ENCODE results near the gene ARL8A.

The ARL8A gene

DNA sequence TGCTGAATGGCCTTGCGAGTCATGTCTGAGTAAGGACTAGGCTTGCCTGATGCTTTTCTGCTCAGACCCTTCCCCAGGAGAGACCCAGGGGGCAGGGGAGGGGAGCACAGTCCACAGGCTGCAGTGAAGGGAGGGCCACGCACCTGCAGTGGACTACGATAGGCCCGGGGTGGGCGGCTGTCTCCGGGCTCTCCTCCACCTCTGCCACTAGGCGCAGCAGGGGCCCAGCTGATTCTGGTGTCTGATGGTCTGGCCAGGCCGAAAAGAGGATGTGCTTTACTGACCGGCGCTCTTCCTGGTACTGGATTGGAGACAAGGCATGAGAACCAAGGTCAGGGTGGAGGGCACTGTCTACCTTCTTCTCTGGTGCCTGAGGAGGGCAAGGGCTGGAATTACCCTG lies 7.9 kb upstream of the ARL8A start:
- DNase-seq (ENCODE audit: extremely low read depth, low read depth) = no peak
- no peak for TF ChIP-seq CTCF (IDR thresholded peaks at IDR 0.05; ENCODE audit: low read depth, low read length)

GRCh38 chr1:202151045-202151444 lies 6.5 kb upstream of the ARL8A start:
- no peak for TF ChIP-seq CTCF (IDR thresholded peaks at IDR 0.05; ENCODE audit: low read depth, low read length)
- DNase-seq (ENCODE audit: extremely low read depth, low read depth) = no peak

- no peak for DNase-seq (ENCODE audit: extremely low read depth, low read depth)
- TF ChIP-seq CTCF (IDR thresholded peaks at IDR 0.05; ENCODE audit: low read depth, low read length) = no peak
Observed at GRCh38 chr1:202150602-202151001, 6.1 kb upstream of the ARL8A start.

GRCh38 chr1:202150187-202150586 lies 5.7 kb upstream of the ARL8A start:
- no peak for DNase-seq (ENCODE audit: extremely low read depth, low read depth)
- no peak for TF ChIP-seq CTCF (IDR thresholded peaks at IDR 0.05; ENCODE audit: low read depth, low read length)

- no peak for DNase-seq (ENCODE audit: extremely low read depth, low read depth)
- TF ChIP-seq CTCF (IDR thresholded peaks at IDR 0.05; ENCODE audit: low read depth, low read length) = no peak
Observed at GRCh38 chr1:202149566-202149965, 5.0 kb upstream of the ARL8A start.

DNA sequence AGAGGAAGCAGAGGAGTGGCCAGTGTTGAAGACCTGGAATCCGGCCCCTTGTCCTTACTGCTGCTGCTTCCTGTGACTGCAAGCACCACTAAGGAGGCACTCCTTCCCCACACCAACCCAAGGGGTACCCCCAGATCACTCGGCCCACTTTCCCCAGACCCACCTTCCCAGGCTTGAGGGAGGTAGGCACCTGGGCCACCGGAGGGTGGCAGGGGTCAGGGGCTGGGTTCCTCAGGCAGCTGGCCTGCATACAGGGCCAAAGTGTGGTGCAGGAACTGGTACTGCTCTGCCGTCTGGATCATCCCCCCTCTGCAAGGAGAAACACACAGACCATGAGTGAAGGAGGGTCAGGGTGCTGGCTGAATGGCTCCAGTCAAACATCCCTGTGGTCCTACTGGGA lies 3.9 kb upstream of the ARL8A start:
- TF ChIP-seq CTCF (IDR thresholded peaks at IDR 0.05; ENCODE audit: low read depth, low read length) = no peak

GRCh38 chr1:202146993-202147392 lies 2.5 kb upstream of the ARL8A start:
- no peak for DNase-seq (ENCODE audit: extremely low read depth, low read depth)
- no peak for TF ChIP-seq CTCF (IDR thresholded peaks at IDR 0.05; ENCODE audit: low read depth, low read length)

More for the DNA sequence above, 3.9 kb upstream of the ARL8A start:
- no peak for DNase-seq (ENCODE audit: extremely low read depth, low read depth)

All from AG09319 (cell line).